Panc1 (cell line): ENCODE data around the gene CELF1.

Experiments used
- CTCF ChIP-seq: fragments of 450-650 bp; IDR thresholded peaks from 2 replicates; pipeline ENCODE4 v1.5.1; 2017; ENCODE audit warnings: mild to moderate bottlenecking
- POLR2AphosphoS5 ChIP-seq: IDR thresholded peaks from 2 replicates; pipeline ENCODE4 v1.6.1; 2012; ENCODE audit warnings: mild to moderate bottlenecking, low read depth, low read length, moderate library complexity
- REST ChIP-seq, 2 experiments: IDR thresholded peaks; 2 replicates each; pipeline ENCODE4 v1.6.1; 2011 to 2012; ENCODE audit warnings: low read depth in 2 of 2, control low read depth in 1 of 2, low read length in 1 of 2, mild to moderate bottlenecking in 1 of 2, moderate library complexity in 1 of 2; ENCODE audit not compliant: insufficient read depth in 1 of 2
- SIN3A ChIP-seq: IDR thresholded peaks from 2 replicates; pipeline ENCODE4 v1.6.1; 2012; ENCODE audit warnings: low read depth, mild to moderate bottlenecking, low read length, moderate library complexity, borderline replicate concordance; ENCODE audit not compliant: insufficient read depth
- TCF7L2 ChIP-seq: IDR thresholded peaks from 2 replicates; pipeline ENCODE4 v1.6.1; 2011; ENCODE audit warnings: mild to moderate bottlenecking, low read depth, low read length, inconsistent platforms

- no peak for TF ChIP-seq CTCF
- TF ChIP-seq SIN3A = no peak
- no peak for TF ChIP-seq TCF7L2
- no peak for TF ChIP-seq POLR2AphosphoS5
- no peak for TF ChIP-seq REST (IDR thresholded peaks at IDR 0.05; ENCODE audit: insufficient read depth in 1 of 2, low read depth in 2 of 2, low read length in 1 of 2)
Observed at GRCh38 chr11:47524291-47524874, 28.5 kb downstream of the CELF1 start.
